Measurements from ENCODE around the gene ABAT.
"Not testable (repeated sequence)": the region's sequence is repeated elsewhere in the genome, so short reads cannot be mapped to it uniquely, and the experiment has no call there.

The ABAT gene

DNA sequence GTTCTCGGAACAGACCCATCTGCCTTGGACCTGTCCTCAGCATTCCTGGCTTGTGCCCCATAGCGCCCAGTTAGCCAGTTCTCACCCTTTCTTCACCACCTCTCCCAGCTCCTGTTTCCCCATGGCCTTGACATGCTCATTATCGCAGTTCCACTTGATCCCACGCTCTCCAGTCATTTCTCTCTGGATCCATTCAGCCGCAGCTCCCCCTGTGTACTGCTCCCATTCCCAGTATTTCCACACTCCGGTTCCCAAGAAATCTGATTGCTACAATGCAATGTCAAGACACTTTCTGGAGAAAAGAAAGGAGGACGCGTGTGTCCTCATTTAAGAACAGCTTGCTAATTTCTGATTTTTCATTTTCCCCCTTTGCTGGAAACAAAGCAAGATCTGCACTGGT is 67.7 kb downstream of the ABAT start:
- Histone ChIP-seq H3F3A (ENCODE audit: insufficient read depth, low read length) (no peaks in the 10 kb centered on the region), H3K27me3 (replicated peaks; ENCODE audit: insufficient read depth, low read length) (no peaks in the 10 kb centered on the region), H2AFZ (ENCODE audit: low read length) (no peak overlapping the region), H3K9me3 (replicated peaks; ENCODE audit: insufficient read depth, low read length) (no peaks in the 10 kb centered on the region), H3K79me2 (ENCODE audit: low read length) (no peaks in the 10 kb centered on the region), H3K27ac (ENCODE audit: low read length) (no peak overlapping the region), H3K9me2 (replicated peaks; ENCODE audit: insufficient read depth, low read length) (no peaks in the 10 kb centered on the region), H3K4me1 (ENCODE audit: low read length) (no peaks in the 10 kb centered on the region), H3K36me3 (replicated peaks; ENCODE audit: insufficient read depth, low read length) (no peaks in the 10 kb centered on the region), H3K4me2 (ENCODE audit: low read depth, low read length) (no peak overlapping the region), H3K4me3 (ENCODE audit: low read length) (no peak overlapping the region), H4K20me1 (ENCODE audit: insufficient read depth, low read length) (no peaks in the 10 kb centered on the region), H3K9ac (ENCODE audit: low read length) (no peak overlapping the region)
- no peak for DNase-seq
- TF ChIP-seq EZH2 (optimal IDR thresholded peaks at IDR 0.05; ENCODE audit: low read depth, low read length) (no peak), EZH2phosphoT487 (IDR thresholded peaks at IDR 0.05; ENCODE audit: low read length) (no peak)
- TF ChIP-seq, protein P1, sequence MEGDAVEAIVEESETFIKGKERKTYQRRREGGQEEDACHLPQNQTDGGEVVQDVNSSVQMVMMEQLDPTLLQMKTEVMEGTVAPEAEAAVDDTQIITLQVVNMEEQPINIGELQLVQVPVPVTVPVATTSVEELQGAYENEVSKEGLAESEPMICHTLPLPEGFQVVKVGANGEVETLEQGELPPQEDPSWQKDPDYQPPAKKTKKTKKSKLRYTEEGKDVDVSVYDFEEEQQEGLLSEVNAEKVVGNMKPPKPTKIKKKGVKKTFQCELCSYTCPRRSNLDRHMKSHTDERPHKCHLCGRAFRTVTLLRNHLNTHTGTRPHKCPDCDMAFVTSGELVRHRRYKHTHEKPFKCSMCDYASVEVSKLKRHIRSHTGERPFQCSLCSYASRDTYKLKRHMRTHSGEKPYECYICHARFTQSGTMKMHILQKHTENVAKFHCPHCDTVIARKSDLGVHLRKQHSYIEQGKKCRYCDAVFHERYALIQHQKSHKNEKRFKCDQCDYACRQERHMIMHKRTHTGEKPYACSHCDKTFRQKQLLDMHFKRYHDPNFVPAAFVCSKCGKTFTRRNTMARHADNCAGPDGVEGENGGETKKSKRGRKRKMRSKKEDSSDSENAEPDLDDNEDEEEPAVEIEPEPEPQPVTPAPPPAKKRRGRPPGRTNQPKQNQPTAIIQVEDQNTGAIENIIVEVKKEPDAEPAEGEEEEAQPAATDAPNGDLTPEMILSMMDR (IDR thresholded peaks at IDR 0.05; ENCODE audit: low read length), result no peak

DNA sequence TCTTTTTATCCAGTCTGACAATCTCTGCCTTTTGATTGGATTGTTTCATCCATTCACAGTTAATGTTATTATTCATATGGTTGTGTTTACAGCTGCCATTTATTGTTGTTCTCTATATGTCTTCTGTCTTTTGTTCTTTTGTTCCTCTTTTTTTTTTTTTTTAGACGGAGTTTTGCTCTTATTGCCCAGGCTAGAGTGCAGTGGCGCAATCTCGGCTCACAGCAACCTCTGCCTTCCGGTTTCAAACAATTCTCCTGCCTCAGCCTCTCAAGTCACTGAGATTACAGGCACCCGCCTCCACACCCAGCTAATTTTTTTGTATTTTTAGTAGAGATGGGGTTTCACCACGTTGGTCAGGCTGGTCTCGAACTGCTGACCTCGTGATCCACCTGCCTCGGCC is 74.5 kb downstream of the ABAT start:
- not testable (repeated sequence) for H3K4me3 ChIP-seq (ENCODE audit: low read length); H3K9ac ChIP-seq (ENCODE audit: low read length); H3K36me3 ChIP-seq (replicated peaks; ENCODE audit: insufficient read depth, low read length); H3K9me3 ChIP-seq (replicated peaks; ENCODE audit: insufficient read depth, low read length); H3K4me1 ChIP-seq (ENCODE audit: low read length); H3K27ac ChIP-seq (ENCODE audit: low read length); H3K9me2 ChIP-seq (replicated peaks; ENCODE audit: insufficient read depth, low read length); DNase-seq; H3K79me2 ChIP-seq (ENCODE audit: low read length); H3K4me2 ChIP-seq (ENCODE audit: low read depth, low read length); H2AFZ ChIP-seq (ENCODE audit: low read length); H4K20me1 ChIP-seq (ENCODE audit: insufficient read depth, low read length); H3K27me3 ChIP-seq (replicated peaks; ENCODE audit: insufficient read depth, low read length); H3F3A ChIP-seq (ENCODE audit: insufficient read depth, low read length)

DNA sequence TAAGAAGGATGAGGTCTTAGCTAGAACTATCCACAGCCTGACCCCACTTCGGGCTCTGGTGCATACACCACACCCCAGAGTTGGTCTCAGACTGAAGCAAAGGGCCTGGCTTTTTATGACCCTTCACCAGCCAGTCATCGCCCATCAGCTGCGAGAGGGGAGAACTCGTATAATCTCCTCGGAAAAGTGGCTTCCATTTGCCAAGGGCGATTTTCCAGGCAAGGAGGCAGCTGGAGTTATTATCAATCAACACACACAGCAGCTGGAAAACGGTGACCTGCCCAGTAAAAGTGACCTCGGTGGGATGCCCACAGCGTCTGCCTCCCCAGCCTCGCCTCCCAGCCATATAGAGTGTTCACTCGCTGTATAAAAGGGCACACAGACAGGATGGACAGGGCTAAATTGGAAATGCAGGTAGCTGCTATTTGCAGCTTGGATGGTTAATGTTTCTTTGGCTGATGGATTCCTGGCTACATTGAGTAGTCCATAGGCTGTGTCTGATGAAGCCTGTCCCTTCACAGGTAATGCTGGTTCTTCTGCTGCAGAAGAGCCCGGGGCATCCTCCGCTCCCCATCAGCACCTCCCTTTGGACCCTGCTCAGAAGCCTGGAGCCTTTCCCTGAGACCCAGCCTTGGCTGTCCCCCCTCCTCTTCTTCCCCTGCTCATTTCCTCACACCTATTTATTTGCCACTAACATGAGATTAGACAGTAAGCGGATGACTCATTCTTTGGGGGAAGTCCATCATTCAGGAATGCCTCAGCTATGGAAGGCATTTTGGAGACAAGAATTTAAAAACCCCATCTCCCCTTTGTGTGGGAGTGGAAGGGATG is 77.3 kb downstream of the ABAT start:
- DNase-seq, result no peak
- no peak overlapping the region for H3K4me2 ChIP-seq (ENCODE audit: low read depth, low read length)

More for the DNA sequence above, 77.3 kb downstream of the ABAT start:
- H3K27ac ChIP-seq (ENCODE audit: low read length), result no peak overlapping the region
- no peaks in the 10 kb centered on the region for H3K27me3 ChIP-seq (replicated peaks; ENCODE audit: insufficient read depth, low read length)
- H3K79me2 ChIP-seq (ENCODE audit: low read length), result no peaks in the 10 kb centered on the region
- H3K4me1 ChIP-seq (ENCODE audit: low read length), result no peaks in the 10 kb centered on the region
- H3K9ac ChIP-seq (ENCODE audit: low read length), result no peak overlapping the region
- TF ChIP-seq, protein P1 (IDR thresholded peaks at IDR 0.05; ENCODE audit: low read length), result no peak
- TF ChIP-seq EZH2 (optimal IDR thresholded peaks at IDR 0.05; ENCODE audit: low read depth, low read length), result no peak
- TF ChIP-seq EZH2phosphoT487 (IDR thresholded peaks at IDR 0.05; ENCODE audit: low read length), result no peak
- H2AFZ ChIP-seq (ENCODE audit: low read length), result no peak overlapping the region
- no peaks in the 10 kb centered on the region for H3K9me2 ChIP-seq (replicated peaks; ENCODE audit: insufficient read depth, low read length)
- no peaks in the 10 kb centered on the region for H3K9me3 ChIP-seq (replicated peaks; ENCODE audit: insufficient read depth, low read length)
- no peaks in the 10 kb centered on the region for H3K36me3 ChIP-seq (replicated peaks; ENCODE audit: insufficient read depth, low read length)
- no peak overlapping the region for H3K4me3 ChIP-seq (ENCODE audit: low read length)
- H4K20me1 ChIP-seq (ENCODE audit: insufficient read depth, low read length), result no peaks in the 10 kb centered on the region
- no peaks in the 10 kb centered on the region for H3F3A ChIP-seq (ENCODE audit: insufficient read depth, low read length)
